Stimulated activated naive B cell treated with anti-CD40 and anti-IgM and Interleukin-4, amounts not matched to agents 10 μg/mL and 1 μg/mL and 100 μg/mL, for 72 hours (primary cell): ENCODE results near the gene RASIP1.
A peak's percentile ranks its signal among the peaks of the same experiment; 100 is the strongest.
"Not testable (repeated sequence)": the region's sequence is repeated elsewhere in the genome, so short reads cannot be mapped to it uniquely, and the experiment has no call there.

Experiments used
- ATAC-seq, 2 donors: fragments of 150-1000 bp; cut with Tn5 transposase; replicated peaks; 2 replicates each; pipeline ENCODE4 v1.10.0; 2021; ENCODE audit warnings: moderate library complexity in 1 of 2
- DNase-seq: peaks from one replicate; pipeline ENCODE4 v3.0.0; 2021
- H3K27ac Mint-ChIP-seq: one replicate; pipeline ENCODE4 v1.8.0; 2022; ENCODE audit warnings: mild to moderate bottlenecking, mixed read lengths
- H3K27me3 Mint-ChIP-seq, 2 donors: one replicate each; pipeline ENCODE4 v1.8.0; 2022; ENCODE audit warnings: mixed read lengths in 2 of 2
- H3K36me3 Mint-ChIP-seq, 2 donors: one replicate each; pipeline ENCODE4 v1.8.0; 2022; ENCODE audit warnings: mixed read lengths in 2 of 2, mild to moderate bottlenecking in 1 of 2
- H3K4me1 Mint-ChIP-seq, 2 donors: one replicate each; pipeline ENCODE4 v1.8.0; 2022; ENCODE audit warnings: mixed read lengths in 2 of 2, mild to moderate bottlenecking in 1 of 2
- H3K4me3 Mint-ChIP-seq, 2 donors: one replicate each; pipeline ENCODE4 v1.8.0; 2022; ENCODE audit warnings: mild to moderate bottlenecking in 2 of 2, mixed read lengths in 2 of 2, moderate library complexity in 1 of 2
- H3K9me3 Mint-ChIP-seq, 2 donors: one replicate each; pipeline ENCODE4 v1.8.0; 2022; ENCODE audit warnings: mixed read lengths in 2 of 2, mild to moderate bottlenecking in 1 of 2

The RASIP1 gene

DNA sequence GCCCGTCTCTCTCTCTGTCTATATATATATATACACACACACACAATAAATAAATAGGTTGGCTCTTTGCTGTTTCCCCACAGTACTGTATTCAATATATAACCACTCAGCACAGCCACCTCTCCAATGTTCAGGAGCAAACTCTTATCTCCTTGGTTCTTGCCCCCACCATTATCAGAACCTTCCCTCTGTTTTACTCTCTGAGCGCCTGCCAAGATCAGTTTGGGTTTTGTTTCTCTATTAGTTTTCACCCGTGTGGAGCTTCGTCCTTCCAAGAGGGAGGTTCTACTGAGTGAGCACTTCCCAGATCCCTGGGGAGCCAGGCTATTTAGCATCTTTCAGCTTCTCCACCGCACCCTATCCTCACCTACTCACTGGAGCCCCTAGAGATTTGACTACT lies 25.4 kb upstream of the RASIP1 start:
- not testable (repeated sequence) for H3K4me3 Mint-ChIP-seq, DNase-seq, H3K27ac Mint-ChIP-seq, H3K36me3 Mint-ChIP-seq, H3K4me1 Mint-ChIP-seq, ATAC-seq, H3K9me3 Mint-ChIP-seq
- peaks cover 42 to 72% of the 10 kb centered on the region in 2 donors for H3K27me3 Mint-ChIP-seq

DNA sequence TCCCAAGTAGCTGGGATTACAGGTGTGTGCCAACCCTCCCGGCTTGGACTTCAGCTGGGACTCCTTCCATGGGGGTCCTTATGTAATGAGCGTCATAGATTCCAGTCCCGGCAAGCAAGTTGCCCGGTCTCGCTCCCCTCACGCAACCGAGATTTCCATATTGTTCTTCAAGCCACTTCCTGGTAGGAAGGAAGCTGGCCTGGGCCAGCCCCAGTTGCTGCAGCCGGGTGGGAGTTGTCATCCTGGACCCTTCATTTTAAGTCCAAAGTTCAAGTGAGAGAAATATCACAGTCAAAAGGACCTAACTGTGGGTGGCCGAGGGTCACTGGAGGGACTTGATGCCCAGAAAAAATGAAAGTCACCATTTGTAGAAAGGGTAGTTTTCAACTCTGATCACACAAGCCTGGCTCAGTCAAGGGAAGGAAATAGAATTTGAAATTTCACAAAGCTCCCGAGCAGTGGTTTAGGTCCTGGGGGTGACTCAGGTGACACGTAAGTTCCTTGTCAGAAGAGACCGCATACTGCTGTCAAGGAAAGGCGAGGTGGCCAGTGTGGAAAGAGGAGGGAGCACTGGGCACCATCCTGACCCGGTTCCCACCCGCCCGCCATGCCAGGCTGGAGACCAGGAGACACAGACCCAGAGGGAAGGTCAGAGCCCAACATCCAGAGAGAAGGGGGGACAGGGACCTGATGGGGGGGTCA lies 20.2 kb upstream of the RASIP1 start:
- peaks cover 37 to 67% of the 10 kb centered on the region in 2 donors for H3K27me3 Mint-ChIP-seq
- H3K36me3 Mint-ChIP-seq: no peaks in the 10 kb centered on the region
- no peak overlapping the region for H3K27ac Mint-ChIP-seq
- ATAC-seq (no peak), DNase-seq (no peak)
- H3K4me1 Mint-ChIP-seq: peaks cover 0 to 3% of the 10 kb centered on the region in 2 donors
- H3K9me3 Mint-ChIP-seq: no peaks in the 10 kb centered on the region
- H3K4me3 Mint-ChIP-seq: no peak overlapping the region

DNA sequence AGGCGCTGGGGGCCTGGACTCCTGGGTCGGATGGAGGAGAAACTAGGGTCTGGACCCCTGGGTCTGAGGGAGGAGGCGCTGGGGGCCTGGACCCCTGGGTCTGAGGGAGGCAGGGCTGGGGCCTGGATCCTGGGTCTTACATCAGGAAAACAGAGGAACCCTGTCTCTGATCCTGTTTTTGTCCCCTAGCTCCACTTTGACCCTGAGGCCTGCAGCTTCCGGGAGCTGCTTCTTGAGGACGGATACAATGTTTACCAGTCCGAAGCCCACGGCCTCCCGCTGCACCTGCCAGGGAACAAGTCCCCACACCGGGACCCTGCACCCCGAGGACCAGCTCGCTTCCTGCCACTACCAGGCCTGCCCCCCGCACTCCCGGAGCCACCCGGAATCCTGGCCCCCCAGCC lies 17.3 kb upstream of the RASIP1 start:
- Mint-ChIP-seq H3K4me1 (peaks cover 8 to 11% of the 10 kb centered on the region in 2 donors), H3K27me3 (peaks cover 46 to 76% of the 10 kb centered on the region in 2 donors), H3K36me3 (no peaks in the 10 kb centered on the region), H3K9me3 (no peaks in the 10 kb centered on the region), H3K27ac (no peak overlapping the region), H3K4me3 (no peak overlapping the region)
- DNase-seq (no peak), ATAC-seq (no peak)

DNA sequence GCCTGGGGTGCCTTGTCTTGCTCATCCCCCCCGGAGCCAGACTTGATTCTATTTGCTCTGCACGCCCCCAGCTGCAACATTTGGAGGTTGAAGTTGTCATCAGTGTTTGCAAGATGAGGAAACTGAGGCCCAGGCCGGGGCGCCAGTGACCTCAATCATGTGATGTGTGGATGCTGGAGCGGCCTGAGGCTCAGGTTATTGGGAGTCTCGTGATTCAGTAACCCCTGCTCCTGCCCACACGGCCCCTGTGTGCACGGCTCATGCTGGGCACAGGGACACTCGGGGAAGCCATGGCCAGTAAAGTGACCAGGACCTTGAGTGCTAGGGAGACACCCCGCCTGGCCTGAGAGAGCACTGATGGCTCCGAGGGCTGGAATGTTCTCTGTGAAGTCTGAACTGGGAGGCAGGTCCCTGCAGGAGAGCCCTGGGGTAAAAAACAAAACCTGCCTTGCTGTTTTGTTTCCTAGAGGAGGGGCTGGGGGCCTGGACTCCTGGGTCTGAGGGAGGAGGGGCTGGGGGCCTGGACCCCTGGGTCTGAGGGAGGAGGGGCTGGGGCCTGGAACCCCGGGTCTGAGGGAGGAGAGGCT lies 16.8 kb upstream of the RASIP1 start:
- Mint-ChIP-seq H3K36me3 (no peaks in the 10 kb centered on the region), H3K4me3 (no peak overlapping the region), H3K9me3 (no peaks in the 10 kb centered on the region), H3K27ac (no peak overlapping the region), H3K27me3 (peaks cover 43 to 73% of the 10 kb centered on the region in 2 donors), H3K4me1 (peaks cover 8 to 14% of the 10 kb centered on the region in 2 donors)
- no peak for DNase-seq
- no peak for ATAC-seq

DNA sequence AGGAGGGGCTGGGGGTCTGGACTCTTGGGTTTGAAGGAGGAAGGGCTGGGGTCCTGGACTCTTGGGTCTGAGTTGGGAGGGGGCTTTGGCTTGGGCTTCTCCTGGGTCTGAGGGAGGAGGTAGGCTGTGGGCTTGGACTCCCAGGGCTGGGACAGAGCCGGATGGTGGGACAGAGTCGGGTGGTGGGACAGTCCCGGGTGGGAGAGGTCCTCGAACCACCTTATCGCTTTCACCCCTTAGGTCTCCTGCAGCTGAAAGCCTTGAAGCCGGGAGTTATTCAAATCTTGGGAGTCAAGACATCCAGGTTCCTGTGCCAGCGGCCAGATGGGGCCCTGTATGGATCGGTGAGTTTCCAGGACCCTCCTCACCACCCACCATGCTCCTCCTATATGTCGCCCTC lies 16.3 kb upstream of the RASIP1 start:
- H3K4me1 Mint-ChIP-seq: peaks cover 10 to 17% of the 10 kb centered on the region in 2 donors
- ATAC-seq (no peak), DNase-seq (no peak)
- no peaks in the 10 kb centered on the region for H3K36me3 Mint-ChIP-seq
- no peak overlapping the region for H3K27ac Mint-ChIP-seq
- H3K9me3 Mint-ChIP-seq: no peaks in the 10 kb centered on the region
- H3K4me3 Mint-ChIP-seq: no peak overlapping the region
- peaks cover 41 to 72% of the 10 kb centered on the region in 2 donors for H3K27me3 Mint-ChIP-seq

DNA sequence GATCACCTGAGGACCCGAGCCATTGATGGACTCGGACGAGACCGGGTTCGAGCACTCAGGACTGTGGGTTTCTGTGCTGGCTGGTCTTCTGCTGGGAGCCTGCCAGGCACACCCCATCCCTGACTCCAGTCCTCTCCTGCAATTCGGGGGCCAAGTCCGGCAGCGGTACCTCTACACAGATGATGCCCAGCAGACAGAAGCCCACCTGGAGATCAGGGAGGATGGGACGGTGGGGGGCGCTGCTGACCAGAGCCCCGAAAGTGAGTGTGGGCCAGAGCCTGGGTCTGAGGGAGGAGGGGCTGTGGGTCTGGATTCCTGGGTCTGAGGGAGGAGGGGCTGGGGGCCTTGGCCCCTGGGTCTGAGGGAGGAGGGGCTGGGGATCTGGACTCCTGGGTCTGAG lies 15.8 kb upstream of the RASIP1 start:
- H3K27me3 Mint-ChIP-seq: peaks cover 39 to 71% of the 10 kb centered on the region in 2 donors
- H3K9me3 Mint-ChIP-seq: no peaks in the 10 kb centered on the region
- H3K4me1 Mint-ChIP-seq: peaks cover 11 to 17% of the 10 kb centered on the region in 2 donors
- DNase-seq (no peak), ATAC-seq (no peak)
- H3K4me3 Mint-ChIP-seq: no peak overlapping the region
- no peaks in the 10 kb centered on the region for H3K36me3 Mint-ChIP-seq
- H3K27ac Mint-ChIP-seq: no peak overlapping the region

DNA sequence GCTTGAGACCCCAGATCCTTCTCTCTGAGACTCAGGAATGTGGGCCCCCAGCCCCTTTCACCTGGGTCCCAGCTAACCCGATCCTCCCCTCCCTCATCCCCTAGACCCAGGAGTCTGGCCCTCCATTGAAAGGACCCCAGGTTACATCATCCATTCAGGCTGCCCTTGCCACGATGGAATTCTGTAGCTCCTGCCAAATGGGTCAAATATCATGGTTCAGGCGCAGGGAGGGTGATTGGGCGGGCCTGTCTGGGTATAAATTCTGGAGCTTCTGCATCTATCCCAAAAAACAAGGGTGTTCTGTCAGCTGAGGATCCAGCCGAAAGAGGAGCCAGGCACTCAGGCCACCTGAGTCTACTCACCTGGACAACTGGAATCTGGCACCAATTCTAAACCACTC lies 15.4 kb upstream of the RASIP1 start:
- DNase-seq (no peak), ATAC-seq (no peak)
- Mint-ChIP-seq H3K9me3 (no peaks in the 10 kb centered on the region), H3K4me1 (peaks cover 15 to 17% of the 10 kb centered on the region in 2 donors), H3K4me3 (no peak overlapping the region), H3K36me3 (no peaks in the 10 kb centered on the region), H3K27me3 (peaks cover 39 to 71% of the 10 kb centered on the region in 2 donors), H3K27ac (no peak overlapping the region)

DNA sequence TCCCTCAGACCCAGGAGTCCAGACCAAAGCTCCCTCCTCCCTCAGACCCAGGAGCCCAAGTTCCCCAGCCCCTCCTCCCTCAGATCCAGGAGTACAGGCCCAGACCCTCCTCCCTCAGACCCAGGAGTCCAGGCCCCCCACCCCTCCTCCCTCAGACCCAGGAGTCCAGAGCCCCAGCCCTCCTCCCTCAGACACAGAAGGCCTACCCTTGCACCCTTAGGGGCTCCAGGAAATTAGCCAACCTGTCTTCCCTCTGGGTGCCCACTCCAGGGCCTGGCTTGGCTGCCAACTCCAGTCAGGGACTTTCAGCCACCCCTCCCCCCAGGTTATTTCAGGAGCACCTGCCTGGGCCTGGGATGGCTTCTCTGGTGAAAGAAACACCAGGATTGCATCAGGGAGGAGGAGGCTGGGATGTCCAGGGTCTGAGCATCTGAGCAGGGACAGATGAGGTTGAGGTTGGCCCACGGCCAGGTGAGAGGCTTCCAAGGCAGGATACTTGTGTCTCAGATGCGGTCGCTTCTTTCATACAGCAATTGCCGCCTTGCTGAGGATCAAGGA lies 14.8 kb upstream of the RASIP1 start, which contains the start of gene FGF21:
TSS of gene FGF21 (plus strand) at position 441 of the 558 bp plus-strand sequence. CDS start 713 bp downstream, outside the sequence.
- DNase-seq: no peak
- peaks cover 35 to 71% of the 10 kb centered on the region in 2 donors for H3K27me3 Mint-ChIP-seq
- no peaks in the 10 kb centered on the region for H3K36me3 Mint-ChIP-seq
- H3K4me1 Mint-ChIP-seq: peaks cover 11 to 17% of the 10 kb centered on the region in 2 donors
- ATAC-seq: no peak
- no peak within 1 kb of the TSS for H3K4me3 Mint-ChIP-seq
- no peaks in the 10 kb centered on the region for H3K9me3 Mint-ChIP-seq
- H3K27ac Mint-ChIP-seq: no peak within 1 kb of the TSS

DNA sequence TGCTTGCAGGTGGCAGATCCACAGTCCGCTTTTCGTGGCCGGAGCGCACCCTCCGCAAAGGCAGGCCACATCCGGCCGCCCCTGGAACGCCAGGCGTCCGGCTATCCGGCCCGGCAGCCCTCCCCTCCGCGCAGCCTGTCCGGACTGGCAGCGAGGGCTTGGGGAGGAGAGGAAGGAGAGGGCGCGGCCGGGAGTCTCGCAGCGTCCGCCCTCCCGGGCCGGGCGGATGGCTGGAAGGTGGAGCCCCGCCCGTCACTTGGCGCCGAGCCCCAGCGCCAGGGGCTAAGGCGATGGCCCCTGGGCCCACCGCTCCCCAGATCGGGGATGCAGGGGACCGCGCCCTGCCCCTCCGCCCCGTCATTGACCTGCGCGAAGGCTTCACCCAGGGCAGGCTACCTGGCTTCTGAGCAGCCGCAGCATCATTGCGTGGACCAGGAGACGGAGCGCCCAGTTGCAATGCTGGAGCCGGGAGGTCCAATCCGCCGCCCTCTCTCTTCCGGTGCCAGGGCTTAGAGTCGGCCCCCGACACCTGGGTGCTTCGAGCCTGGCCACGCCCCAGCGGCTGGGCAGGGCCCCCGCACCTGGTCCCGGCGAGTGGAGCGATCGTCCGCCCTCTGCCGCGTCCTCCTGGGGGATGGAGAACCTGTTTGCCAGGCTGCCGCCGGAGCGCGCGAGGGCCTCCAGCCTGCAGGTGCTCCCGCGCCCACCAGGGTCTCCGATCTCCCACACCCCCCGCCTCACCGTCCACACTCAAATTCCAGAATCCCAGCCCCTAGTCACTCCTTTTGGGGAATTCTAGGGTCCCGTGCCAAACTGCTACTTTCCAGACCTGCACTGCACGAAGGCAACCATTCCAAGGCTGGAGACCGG lies 12.3 kb upstream of the RASIP1 start, which contains the start of gene FUT1:
TSS of gene FUT1 (minus strand) at position 146 of the 870 bp plus-strand sequence. CDS start 1,360 bp downstream, outside the sequence.
- Mint-ChIP-seq H3K4me3 (peak within 1 kb of the TSS; percentile 61 to 82), H3K9me3 (no peaks in the 10 kb centered on the region), H3K27ac (no peak within 1 kb of the TSS), H3K36me3 (no peaks in the 10 kb centered on the region), H3K4me1 (peaks cover 13 to 17% of the 10 kb centered on the region in 2 donors), H3K27me3 (peaks cover 41 to 75% of the 10 kb centered on the region in 2 donors)
- ATAC-seq: peak; percentile 60 to 72
- no peak for DNase-seq

DNA sequence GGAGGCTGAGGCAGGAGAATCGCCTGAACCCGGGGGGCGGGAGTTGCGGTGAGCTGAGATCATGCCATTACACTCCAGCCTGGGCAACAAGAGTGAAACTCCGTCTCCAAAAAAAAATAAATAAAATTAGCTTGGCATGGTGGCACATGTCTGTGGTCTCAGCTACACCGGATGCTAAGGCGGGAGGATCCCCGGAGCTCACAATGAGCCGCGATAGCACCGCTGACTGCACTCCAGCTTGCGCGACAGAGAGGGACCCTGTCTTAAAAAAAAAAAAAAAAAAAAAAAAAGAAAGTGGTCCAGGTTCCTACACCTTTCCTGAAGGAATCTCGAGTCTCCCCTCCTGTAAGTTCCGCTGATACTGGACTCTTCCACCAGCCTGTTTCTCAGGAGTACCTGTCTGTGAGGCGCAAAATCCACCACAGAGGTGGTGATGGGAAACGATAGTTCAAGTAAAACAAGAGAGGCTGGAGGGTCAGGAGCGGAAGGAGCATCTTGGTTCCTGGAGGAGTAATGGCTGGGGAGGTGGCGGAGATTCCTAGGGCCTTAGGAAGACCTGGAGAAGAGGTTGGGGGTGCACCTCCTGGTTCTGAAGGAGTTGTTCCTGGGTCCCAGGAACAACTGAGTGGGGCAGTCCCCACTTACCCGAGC lies 11.6 kb upstream of the RASIP1 start:
- peaks cover 16 to 21% of the 10 kb centered on the region in 2 donors for H3K4me1 Mint-ChIP-seq

DNA sequence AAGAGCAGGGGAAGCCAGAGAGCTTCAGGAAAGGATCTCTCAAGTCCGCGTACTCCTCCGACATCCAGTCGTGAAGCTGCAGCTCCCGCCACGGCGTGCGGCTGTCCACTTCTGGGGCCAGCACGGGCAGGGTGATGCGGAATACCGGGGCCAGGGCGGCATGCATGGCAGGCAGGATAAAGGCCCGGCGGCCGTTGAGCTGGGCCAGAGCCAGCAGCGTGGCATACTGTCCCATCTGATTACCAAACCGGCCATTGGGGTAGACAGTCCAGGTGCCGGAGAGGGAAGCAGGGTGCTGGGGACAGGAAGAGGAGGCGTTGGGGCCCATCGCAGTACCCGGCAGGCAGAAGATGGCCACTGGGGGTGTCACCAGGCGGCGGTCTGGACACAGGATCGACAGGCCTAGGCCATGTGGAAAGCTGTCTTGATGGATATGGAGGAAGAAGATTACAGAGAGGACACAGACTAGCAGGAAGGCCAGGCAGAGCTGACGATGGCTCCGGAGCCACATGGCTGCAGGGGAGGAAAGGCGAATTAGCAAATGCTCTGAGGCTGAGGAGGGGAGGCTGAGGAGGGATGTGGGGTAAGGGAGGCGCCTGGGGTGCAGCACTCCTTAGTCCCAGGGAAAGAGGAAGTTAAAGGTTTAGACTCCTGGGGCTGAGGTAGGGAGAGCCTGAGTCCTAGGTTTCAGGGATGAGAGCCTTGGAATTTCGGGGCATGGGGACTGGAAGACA lies 10.5 kb upstream of the RASIP1 start:
- Mint-ChIP-seq H3K27ac (peak overlapping the region; percentile 3), H3K36me3 (peaks cover 3 to 5% of the 10 kb centered on the region in 2 donors), H3K4me3 (peak overlapping the region in 1 of 2 donors; percentile 20), H3K4me1 (peaks cover 16 to 29% of the 10 kb centered on the region in 2 donors), H3K9me3 (peaks cover 4% of the 10 kb centered on the region in 2 donors), H3K27me3 (peaks cover 47 to 75% of the 10 kb centered on the region in 2 donors)
- ATAC-seq (no peak), DNase-seq (no peak)

More for the DNA sequence above, 11.6 kb upstream of the RASIP1 start:
- DNase-seq (no peak), ATAC-seq (peak in 1 of 2 donors; percentile 12)
- H3K27ac Mint-ChIP-seq: no peak overlapping the region
- H3K4me3 Mint-ChIP-seq: peak overlapping the region; percentile 37 to 68
- no peaks in the 10 kb centered on the region for H3K36me3 Mint-ChIP-seq
- no peaks in the 10 kb centered on the region for H3K9me3 Mint-ChIP-seq
- H3K27me3 Mint-ChIP-seq: peaks cover 42 to 78% of the 10 kb centered on the region in 2 donors

DNA sequence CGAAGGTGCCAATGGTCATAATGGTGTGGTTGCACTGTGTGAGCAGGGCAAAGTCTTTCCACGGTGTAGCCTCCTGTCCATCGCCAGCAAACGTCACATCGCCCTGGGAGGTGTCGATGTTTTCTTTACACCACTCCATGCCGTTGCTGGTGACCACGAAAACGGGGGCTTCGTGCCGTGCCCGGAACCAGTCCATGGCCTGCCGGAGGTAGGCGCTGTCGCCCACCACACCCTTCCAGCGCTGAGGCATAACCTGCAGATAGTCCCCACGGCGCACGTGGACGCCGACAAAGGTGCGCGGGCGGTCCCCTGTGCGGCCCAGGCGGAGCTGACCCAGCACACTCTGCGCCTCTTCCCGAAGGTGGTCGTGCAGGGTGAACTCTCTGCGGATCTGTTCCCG lies 9.9 kb upstream of the RASIP1 start:
- peaks cover 53 to 75% of the 10 kb centered on the region in 2 donors for H3K27me3 Mint-ChIP-seq
- no peak overlapping the region for H3K4me3 Mint-ChIP-seq
- peaks cover 18 to 29% of the 10 kb centered on the region in 2 donors for H3K4me1 Mint-ChIP-seq
- no peak overlapping the region for H3K27ac Mint-ChIP-seq
- DNase-seq (no peak), ATAC-seq (no peak)
- peaks cover 3 to 5% of the 10 kb centered on the region in 2 donors for H3K36me3 Mint-ChIP-seq
- H3K9me3 Mint-ChIP-seq: peaks cover 4 to 5% of the 10 kb centered on the region in 2 donors
